Hepatocyte (in vitro differentiated cells): ENCODE results near the gene SLC6A7. TPM values are rescaled to one million over a fixed set of nuclear protein-coding genes. Genes with fewer than 3 reads are reported as not detected.

Experiments
- DNase-seq: peaks from one replicate; pipeline ENCODE4 v3.0.0-alpha.2; 2016; ENCODE audit warnings: low spot score
- H2AFZ ChIP-seq: fragments of 200-600 bp; sonication (generic); 2 replicates; pipeline ENCODE4 v1.6.0; 2016; ENCODE audit warnings: antibody characterized with exemption, mild to moderate bottlenecking
- H3K27ac ChIP-seq: fragments of 200-600 bp; sonication (generic); 2 replicates; pipeline ENCODE4 v1.5.1; 2016; ENCODE audit warnings: mild to moderate bottlenecking
- H3K27me3 ChIP-seq: fragments of 200-600 bp; sonication (generic); 2 replicates; pipeline ENCODE4 v1.6.1; 2016
- H3K36me3 ChIP-seq: fragments of 200-600 bp; sonication (generic); replicated peaks from 2 replicates; pipeline ENCODE4 v1.5.1; 2016; ENCODE audit warnings: low read depth; ENCODE audit not compliant: insufficient read depth
- H3K4me1 ChIP-seq: fragments of 200-600 bp; sonication (generic); 2 replicates; pipeline ENCODE4 v1.5.1; 2016; ENCODE audit warnings: mild to moderate bottlenecking, moderate library complexity; ENCODE audit not compliant: insufficient read depth
- H3K4me2 ChIP-seq: fragments of 200-600 bp; sonication (generic); 2 replicates; pipeline ENCODE4 v1.6.0; 2016
- H3K4me3 ChIP-seq: fragments of 200-600 bp; sonication (generic); 2 replicates; pipeline ENCODE4 v1.5.1; 2016; ENCODE audit warnings: mild to moderate bottlenecking
- H3K79me2 ChIP-seq: fragments of 200-600 bp; sonication (generic); 2 replicates; pipeline ENCODE4 v1.6.0; 2017; ENCODE audit warnings: mild to moderate bottlenecking
- H3K9me2 ChIP-seq: fragments of 200-600 bp; sonication (generic); replicated peaks from 2 replicates; pipeline ENCODE4 v1.6.0; 2017; ENCODE audit warnings: mild to moderate bottlenecking; ENCODE audit not compliant: insufficient read depth
- H3K9me3 ChIP-seq: fragments of 200-600 bp; sonication (generic); 2 replicates; pipeline ENCODE4 v1.5.1; 2016; ENCODE audit warnings: low read depth, mild to moderate bottlenecking
- H4K20me1 ChIP-seq: fragments of 200-600 bp; sonication (generic); 2 replicates; pipeline ENCODE4 v1.6.0; 2016; ENCODE audit warnings: mild to moderate bottlenecking; ENCODE audit not compliant: insufficient read depth, poor library complexity, severe bottlenecking
- CTCF ChIP-seq: fragments of 200-600 bp; sonication (generic); IDR thresholded peaks from 2 replicates; pipeline ENCODE4 v1.5.1; 2016; ENCODE audit warnings: antibody characterized with exemption, mild to moderate bottlenecking; ENCODE audit not compliant: poor library complexity
- EZH2 ChIP-seq: fragments of 200-600 bp; sonication (generic); IDR thresholded peaks from 2 replicates; pipeline ENCODE4 v1.6.1; 2016; ENCODE audit warnings: antibody characterized with exemption, mild to moderate bottlenecking, borderline replicate concordance
- EZH2phosphoT487 ChIP-seq: fragments of 200-600 bp; sonication (generic); IDR thresholded peaks from one replicate; pipeline ENCODE4 v1.6.1; 2018; ENCODE audit warnings: antibody characterized with exemption, mild to moderate bottlenecking, low read depth, moderate library complexity; ENCODE audit not compliant: unreplicated experiment, severe bottlenecking
- WGBS: methylation state at CpG from one replicate; pipeline ENCODE4 v1.1.6; 2016; ENCODE audit warnings: low lambda C conversion rate; ENCODE audit errors: missing lambda C conversion rate; 5-methylcytosine and 5-hydroxymethylcytosine counted together
- polyA plus RNA-seq: library from polyadenylated mRNA; unstranded; fragments of >200 nt; fragmentation: Nextera tagmentation; extraction: Ambion mirVana; gene quantifications from 2 replicates; pipeline ENCODE4 v1.2.1, GENCODE V29; 2016
- total RNA-seq: library from RNA; depleted of rRNA; stranded (reverse); fragments of >200 nt; gene quantifications from 2 replicates; pipeline ENCODE4 v1.2.3, GENCODE V29; 2014

Gene SLC6A7
- total and polyA plus RNA-seq, 2 experiments from 2014 or later: 0.39 to 1.1 TPM

- no peak for DNase-seq
- 91% methylated on average over 6 of the region's 6 CpGs for WGBS
- Histone ChIP-seq H3K79me2 (peaks cover 27% of the 10 kb centered on the region), H3K9me2 (no peaks in the 10 kb centered on the region), H3K4me1 (peaks cover 17% of the 10 kb centered on the region), H3K4me2 (no peak overlapping the region), H2AFZ (no peak overlapping the region), H3K36me3 (no peaks in the 10 kb centered on the region), H3K4me3 (no peak overlapping the region), H4K20me1 (no peaks in the 10 kb centered on the region), H3K27ac (no peak overlapping the region), H3K27me3 (no peaks in the 10 kb centered on the region), H3K9me3 (no peaks in the 10 kb centered on the region)
- TF ChIP-seq EZH2 (no peak), CTCF (no peak), EZH2phosphoT487 (no peak)
These were observed 15.6 kb upstream of the SLC6A7 start for GRCh38 chr5:150174285-150174684.

- no peaks in the 10 kb centered on the region for H4K20me1 ChIP-seq
- H3K79me2 ChIP-seq: peaks cover 28% of the 10 kb centered on the region
- 68% methylated on average over 1 of the region's 1 CpG for WGBS
- H3K4me3 ChIP-seq: no peak overlapping the region
- H3K27ac ChIP-seq: no peak overlapping the region
- no peaks in the 10 kb centered on the region for H3K36me3 ChIP-seq
- TF ChIP-seq EZH2 (no peak), EZH2phosphoT487 (no peak), CTCF (no peak)
- no peaks in the 10 kb centered on the region for H3K9me2 ChIP-seq
- peaks cover 18% of the 10 kb centered on the region for H3K4me1 ChIP-seq
- no peaks in the 10 kb centered on the region for H3K27me3 ChIP-seq
- no peak overlapping the region for H3K4me2 ChIP-seq
- H3K9me3 ChIP-seq: no peaks in the 10 kb centered on the region
- no peak for DNase-seq
- H2AFZ ChIP-seq: no peak overlapping the region
These were observed 14.8 kb upstream of the SLC6A7 start for GRCh38 chr5:150175076-150175475.

- WGBS: 68% methylated on average over 5 of the region's 5 CpGs
- no peak for DNase-seq
- no peak for TF ChIP-seq EZH2phosphoT487
- no peak for TF ChIP-seq EZH2
- TF ChIP-seq CTCF: peak; percentile 27
These were observed 14.3 kb upstream of the SLC6A7 start for GRCh38 chr5:150175536-150175935.

More at GRCh38 chr5:150175536-150175935, 14.3 kb upstream of the SLC6A7 start:
- H2AFZ ChIP-seq: no peak overlapping the region
- no peak overlapping the region for H3K27ac ChIP-seq
- no peaks in the 10 kb centered on the region for H3K36me3 ChIP-seq
- no peaks in the 10 kb centered on the region for H4K20me1 ChIP-seq
- H3K4me2 ChIP-seq: no peak overlapping the region
- H3K4me3 ChIP-seq: no peak overlapping the region
- H3K27me3 ChIP-seq: no peaks in the 10 kb centered on the region
- no peaks in the 10 kb centered on the region for H3K9me3 ChIP-seq
- H3K4me1 ChIP-seq: peaks cover 23% of the 10 kb centered on the region
- peaks cover 28% of the 10 kb centered on the region for H3K79me2 ChIP-seq
- no peaks in the 10 kb centered on the region for H3K9me2 ChIP-seq
